TTC549 (cell line): ENCODE measurements around the gene FRG2B.
"Not testable (repeated sequence)": the region's sequence is repeated elsewhere in the genome, so short reads cannot be mapped to it uniquely, and the experiment has no call there.

Experiments used
- FAIRE-seq: peaks from 2 replicates; lab custom pipeline; 2012; peaks lifted over from hg19 to GRCh38; lab: Jason Lieb, UNC

FRG2B gene

DNA sequence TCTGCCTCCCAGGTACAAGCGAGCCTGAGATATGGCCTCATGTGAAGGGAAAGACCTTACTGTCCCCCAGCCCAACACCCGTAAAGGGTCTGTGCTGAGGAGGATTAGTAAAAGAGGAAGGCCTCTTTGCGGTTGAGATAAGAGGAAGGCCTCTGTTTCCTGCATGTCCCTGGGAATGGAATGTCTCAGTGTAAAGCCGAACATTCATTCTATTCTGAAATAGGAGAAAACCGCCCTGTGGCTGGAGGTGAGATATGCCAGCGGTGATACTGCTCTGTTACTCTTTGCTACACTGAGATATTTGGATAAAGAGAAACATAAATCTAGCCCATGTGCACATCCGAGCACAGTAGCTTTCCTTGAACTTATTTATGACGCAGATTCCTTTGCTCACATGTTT, 26.7 kb downstream of the FRG2B start:
- not testable (repeated sequence) for FAIRE-seq

- no peak for FAIRE-seq
Observed at GRCh38 chr10:133592716-133593115, 33.9 kb downstream of the FRG2B start.

- FAIRE-seq = no peak
Observed at GRCh38 chr10:133590970-133591359, 35.6 kb downstream of the FRG2B start.

- FAIRE-seq = no peak
Observed at GRCh38 chr10:133590226-133590969, 36.2 kb downstream of the FRG2B start.

- FAIRE-seq = not testable (repeated sequence)
Observed at GRCh38 chr10:133577037-133577436, 49.6 kb downstream of the FRG2B start.
